CD4-positive, alpha-beta T cell treated with Interleukin-4 for 1 hour (primary cell): ENCODE results near the gene CREBZF.
"Not testable (repeated sequence)": the region's sequence is repeated elsewhere in the genome, so short reads cannot be mapped to it uniquely, and the experiment has no call there.

Source experiments
- DNase-seq, 2 donors: peaks; one replicate each; pipeline ENCODE4 v3.0.0-alpha.2; 2020 to 2022

Gene CREBZF

DNA sequence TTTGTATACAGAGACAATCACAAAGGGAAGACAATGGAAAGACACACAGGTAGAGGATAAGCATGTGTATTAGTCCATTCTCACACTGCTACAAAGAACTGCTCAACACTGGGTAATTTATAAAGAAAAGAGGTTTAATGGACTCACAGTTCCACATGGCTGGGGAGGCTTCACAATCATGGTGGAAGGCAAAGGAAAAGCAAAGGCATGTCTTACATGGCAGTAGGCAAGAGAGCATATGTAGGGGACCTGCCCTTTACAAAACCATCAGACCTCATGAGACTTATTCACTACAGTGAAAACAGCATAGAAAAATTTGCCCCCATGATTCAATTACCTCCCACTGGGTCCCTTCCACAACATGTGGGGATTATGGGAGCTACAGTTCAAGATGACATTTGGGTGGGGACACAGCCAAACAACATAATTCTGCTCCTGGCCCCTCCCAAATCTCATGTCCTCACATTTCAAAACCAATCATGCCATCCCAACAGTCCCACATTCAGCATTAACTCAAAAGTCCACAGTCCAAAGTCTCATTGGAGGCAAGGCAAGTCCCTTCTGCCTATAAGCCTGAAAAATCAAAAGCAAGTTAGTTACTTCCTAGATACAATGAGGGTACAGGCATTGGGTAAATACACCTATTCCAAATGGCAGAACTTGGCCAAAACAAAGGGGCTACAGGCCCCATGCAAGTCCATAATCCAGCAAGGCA, 6.2 kb upstream of the CREBZF start:
- not testable (repeated sequence) for DNase-seq

- no peak for DNase-seq
Measured at GRCh38 chr11:85668157-85668556, 3.2 kb upstream of the CREBZF start.

GRCh38 chr11:85666687-85667086, 1.8 kb upstream of the CREBZF start:
- DNase-seq: no peak

- DNase-seq: peak in 1 of 2 donors; percentile 30
Measured at GRCh38 chr11:85665733-85666132, 804 bp upstream of the CREBZF start.

DNA sequence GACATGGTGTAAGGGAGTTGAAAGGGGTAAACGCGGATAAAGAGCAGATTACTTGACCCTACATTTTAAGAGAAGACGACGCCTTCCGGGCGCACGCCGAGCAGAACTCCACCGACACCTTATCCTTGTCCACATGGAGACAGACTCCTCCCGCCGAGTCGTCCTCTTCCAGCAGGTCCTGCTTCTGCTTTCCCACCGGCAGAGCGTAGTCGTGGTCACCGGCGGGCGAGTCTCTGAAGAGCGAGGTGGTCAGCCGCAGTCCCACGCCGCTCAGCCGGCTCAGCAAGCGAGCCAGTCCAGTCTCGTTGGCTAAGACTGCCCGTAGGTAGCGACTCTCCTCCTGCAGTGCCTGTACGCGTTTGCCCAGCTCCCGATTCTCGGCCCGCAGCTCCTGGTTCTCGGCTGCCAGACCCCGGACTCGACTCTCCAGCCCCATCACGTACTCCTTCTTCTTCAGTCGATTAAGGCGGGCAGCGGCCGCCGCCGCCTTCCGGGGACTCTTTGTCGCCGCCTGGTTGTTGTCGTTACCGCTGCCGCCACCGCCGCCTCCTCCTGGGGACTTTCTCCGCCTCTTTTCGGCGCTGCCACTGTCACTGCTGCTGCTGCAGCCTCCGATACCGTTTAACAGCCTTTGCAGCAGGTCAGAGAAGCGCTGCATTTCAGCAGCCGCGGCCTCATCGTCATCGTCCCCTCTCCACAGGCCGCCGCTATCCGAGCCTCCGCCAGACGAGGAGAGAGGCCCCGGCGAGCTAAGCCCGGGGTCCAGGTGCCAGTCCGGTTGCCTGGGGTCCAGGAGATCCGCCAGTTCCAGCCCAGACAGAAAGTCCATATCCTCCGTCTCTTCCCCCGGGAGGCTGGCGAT, 945 bp downstream of the CREBZF start:
- peak; percentile 89 to 90 for DNase-seq

GRCh38 chr11:85663080-85663752, 1.7 kb downstream of the CREBZF start:
- DNase-seq: peak in 1 of 2 donors; percentile 61

GRCh38 chr11:85661972-85662664, 2.8 kb downstream of the CREBZF start:
- no peak for DNase-seq

- DNase-seq: no peak
Measured at GRCh38 chr11:85658180-85658579, 6.7 kb downstream of the CREBZF start.

- DNase-seq: no peak
Measured at GRCh38 chr11:85656777-85657176, 8.2 kb downstream of the CREBZF start.

DNA sequence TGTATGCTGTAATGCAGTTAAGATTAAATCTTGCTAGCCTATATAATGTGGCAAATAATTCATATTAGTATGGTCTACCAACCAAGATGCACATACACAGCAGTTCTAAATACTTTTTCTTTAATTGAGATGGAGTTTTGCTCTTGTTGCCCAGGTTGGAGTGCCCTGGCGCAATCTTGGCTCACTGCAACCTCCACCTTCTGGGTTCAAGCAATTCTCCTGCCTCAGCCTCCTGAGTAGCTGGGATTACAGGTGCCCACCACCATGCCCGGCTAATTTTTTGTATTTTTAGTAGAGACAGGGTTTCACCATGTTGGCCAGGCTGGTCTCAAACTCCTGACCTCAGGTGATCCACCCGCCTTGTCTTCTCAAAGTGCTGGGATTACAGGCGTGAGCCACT, 10.6 kb downstream of the CREBZF start:
- DNase-seq: not testable (repeated sequence)

DNA sequence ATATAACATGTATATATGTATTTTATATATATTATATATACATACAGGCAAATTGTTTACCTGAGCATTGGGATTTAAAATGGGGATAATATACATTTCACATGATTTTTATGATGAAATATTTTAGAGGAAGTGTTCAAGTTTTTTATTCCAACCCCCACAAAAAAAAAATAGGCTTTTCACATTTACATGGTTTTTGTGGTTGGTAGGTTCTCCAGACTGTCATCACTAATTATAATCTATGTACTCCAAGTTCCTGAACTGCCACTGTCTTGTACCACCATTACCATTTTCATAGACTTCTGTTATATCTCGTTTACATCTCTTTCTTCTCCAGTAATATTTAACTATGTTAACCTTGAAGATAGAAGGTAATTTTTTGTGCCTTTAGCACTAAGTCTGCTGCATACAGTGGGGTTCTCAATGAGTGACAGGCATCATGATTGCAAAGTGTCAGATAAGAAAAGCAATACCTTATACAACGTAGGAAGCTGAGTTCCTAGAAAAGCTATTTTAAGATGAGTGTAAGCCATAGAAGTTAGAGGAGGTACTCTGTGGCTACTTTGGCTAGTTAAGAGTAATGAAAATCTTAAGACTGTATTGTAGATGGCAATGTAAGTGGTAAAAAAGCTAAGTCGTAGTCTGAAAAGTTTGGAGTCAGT, 12.0 kb downstream of the CREBZF start:
- no peak for DNase-seq

GRCh38 chr11:85651118-85651517, 13.8 kb downstream of the CREBZF start:
- no peak for DNase-seq

GRCh38 chr11:85647604-85648299, 17.2 kb downstream of the CREBZF start, which contains the start of gene TMEM126A:
Gene TMEM126A (plus strand): TSS chr11:85647967. CDS start chr11:85650256, 2,289 bp downstream.
- DNase-seq: peak; percentile 88 to 90

GRCh38 chr11:85647078-85647477, 17.9 kb downstream of the CREBZF start:
- DNase-seq: no peak

- no peak for DNase-seq
Measured at GRCh38 chr11:85643191-85643614, 21.7 kb downstream of the CREBZF start.

GRCh38 chr11:85634747-85635146, 30.2 kb downstream of the CREBZF start:
- DNase-seq: no peak

DNA sequence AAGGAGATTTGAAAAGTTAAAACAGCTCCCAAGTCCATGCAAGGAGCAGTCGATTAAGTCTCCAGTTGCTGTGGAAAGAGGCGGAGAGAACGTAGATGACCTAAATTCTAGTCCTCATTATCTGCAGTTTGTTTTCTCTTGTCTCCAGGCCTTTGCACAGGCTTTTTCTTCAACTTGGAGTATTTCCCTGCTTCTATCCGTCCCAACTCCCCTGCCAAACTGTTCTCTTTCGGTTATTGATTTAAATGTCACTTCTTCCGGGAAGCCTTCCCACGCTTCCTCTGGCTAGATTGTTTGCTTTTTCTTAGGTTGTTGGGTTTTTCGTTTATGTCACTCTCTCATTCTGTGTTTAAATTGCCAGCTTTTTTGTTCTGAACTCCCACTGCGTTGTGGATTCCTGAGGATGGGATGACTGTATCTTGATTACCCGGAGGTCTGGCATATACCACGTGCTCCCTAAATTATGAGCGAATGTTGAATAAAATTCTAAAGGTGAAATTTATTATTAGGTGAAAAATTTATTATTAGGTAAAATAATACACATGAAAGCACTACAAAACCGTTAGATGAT, 36.1 kb downstream of the CREBZF start:
- no peak for DNase-seq

DNA sequence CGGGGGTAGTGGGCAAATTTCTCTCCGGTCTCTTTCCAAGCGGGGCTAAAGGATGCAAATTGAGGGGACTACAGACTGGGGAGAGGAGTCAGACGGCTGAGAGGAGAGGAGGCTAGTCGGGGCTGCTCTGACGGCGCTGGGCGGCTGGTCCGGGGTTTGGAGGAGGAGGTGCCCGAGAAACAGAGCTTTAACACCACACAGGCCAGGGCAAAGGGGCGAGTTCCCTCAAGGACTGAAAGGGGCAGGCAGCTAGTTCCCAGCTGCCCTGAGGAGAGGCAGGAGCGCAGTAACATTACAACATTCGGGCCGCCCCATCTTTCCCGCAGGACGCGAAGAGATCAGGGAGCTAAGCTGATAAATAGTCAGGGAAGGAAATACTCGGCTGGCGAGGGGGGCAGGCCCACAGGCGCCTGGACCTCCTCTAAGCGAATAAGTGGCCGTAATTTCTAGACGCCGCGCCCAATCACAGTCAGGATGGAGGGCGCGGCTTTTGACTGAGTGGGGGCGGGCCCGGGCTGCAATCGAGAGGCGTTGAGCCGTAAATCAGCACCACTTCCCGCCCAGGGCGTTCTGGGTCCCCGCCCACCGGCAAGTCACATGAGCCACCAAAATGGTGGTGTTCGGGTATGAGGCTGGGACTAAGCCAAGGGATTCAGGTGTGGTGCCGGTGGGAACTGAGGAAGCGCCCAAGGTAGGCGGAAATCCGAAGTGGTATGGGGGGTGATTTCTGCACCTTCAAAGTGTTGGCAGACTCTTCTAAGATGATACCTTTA, 36.7 kb downstream of the CREBZF start, which contains the start of gene TMEM126B:
Gene TMEM126B (plus strand): TSS at position 596 of the 773 bp plus-strand sequence. CDS start 15 bp downstream, at position 611.
- DNase-seq: peak; percentile 93 to 95

GRCh38 chr11:85627332-85627997, 37.5 kb downstream of the CREBZF start, which contains the start of gene DLG2:
Gene DLG2 (minus strand): TSS chr11:85627344.
- DNase-seq: peak in 1 of 2 donors; percentile 8
